Fibroblast of the aortic adventitia (primary cell): ENCODE measurements around the gene TNFAIP8L1. TPM values are rescaled to one million over a fixed set of nuclear protein-coding genes. Genes with fewer than 3 reads are reported as not detected.
A peak's percentile ranks its signal among the peaks of the same experiment; 100 is the strongest.

ENCODE experiments used
- DNase-seq: peaks from one replicate; pipeline ENCODE4 v3.0.0-alpha.2; 2010; ENCODE audit warnings: low read depth
- H3K4me3 ChIP-seq: 2 replicates; pipeline ENCODE4 v1.5.1; 2011; ENCODE audit warnings: low read depth, mild to moderate bottlenecking, control low read depth, low read length, moderate library complexity
- total RNA-seq: library from RNA; depleted of rRNA; stranded (reverse); fragments of >200 nt; gene quantifications from 2 replicates; pipeline ENCODE4 v1.2.3, GENCODE V29; 2012; ENCODE audit warnings: low replicate concordance
- TF ChIP-seq, protein P1 (sequence below): IDR thresholded peaks from 2 replicates; pipeline ENCODE4 v1.5.1; 2011; ENCODE audit warnings: mild to moderate bottlenecking, low read length, control low read depth, inconsistent platforms; ENCODE audit not compliant: insufficient read depth

The TNFAIP8L1 gene
- total RNA-seq, 1 donor = 2.3 TPM

GRCh38 chr19:4662812-4663211, 23.5 kb downstream of the TNFAIP8L1 start:
- no peak overlapping the region for H3K4me3 ChIP-seq
- no peak for DNase-seq
- TF ChIP-seq, protein P1, sequence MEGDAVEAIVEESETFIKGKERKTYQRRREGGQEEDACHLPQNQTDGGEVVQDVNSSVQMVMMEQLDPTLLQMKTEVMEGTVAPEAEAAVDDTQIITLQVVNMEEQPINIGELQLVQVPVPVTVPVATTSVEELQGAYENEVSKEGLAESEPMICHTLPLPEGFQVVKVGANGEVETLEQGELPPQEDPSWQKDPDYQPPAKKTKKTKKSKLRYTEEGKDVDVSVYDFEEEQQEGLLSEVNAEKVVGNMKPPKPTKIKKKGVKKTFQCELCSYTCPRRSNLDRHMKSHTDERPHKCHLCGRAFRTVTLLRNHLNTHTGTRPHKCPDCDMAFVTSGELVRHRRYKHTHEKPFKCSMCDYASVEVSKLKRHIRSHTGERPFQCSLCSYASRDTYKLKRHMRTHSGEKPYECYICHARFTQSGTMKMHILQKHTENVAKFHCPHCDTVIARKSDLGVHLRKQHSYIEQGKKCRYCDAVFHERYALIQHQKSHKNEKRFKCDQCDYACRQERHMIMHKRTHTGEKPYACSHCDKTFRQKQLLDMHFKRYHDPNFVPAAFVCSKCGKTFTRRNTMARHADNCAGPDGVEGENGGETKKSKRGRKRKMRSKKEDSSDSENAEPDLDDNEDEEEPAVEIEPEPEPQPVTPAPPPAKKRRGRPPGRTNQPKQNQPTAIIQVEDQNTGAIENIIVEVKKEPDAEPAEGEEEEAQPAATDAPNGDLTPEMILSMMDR = no peak

DNA sequence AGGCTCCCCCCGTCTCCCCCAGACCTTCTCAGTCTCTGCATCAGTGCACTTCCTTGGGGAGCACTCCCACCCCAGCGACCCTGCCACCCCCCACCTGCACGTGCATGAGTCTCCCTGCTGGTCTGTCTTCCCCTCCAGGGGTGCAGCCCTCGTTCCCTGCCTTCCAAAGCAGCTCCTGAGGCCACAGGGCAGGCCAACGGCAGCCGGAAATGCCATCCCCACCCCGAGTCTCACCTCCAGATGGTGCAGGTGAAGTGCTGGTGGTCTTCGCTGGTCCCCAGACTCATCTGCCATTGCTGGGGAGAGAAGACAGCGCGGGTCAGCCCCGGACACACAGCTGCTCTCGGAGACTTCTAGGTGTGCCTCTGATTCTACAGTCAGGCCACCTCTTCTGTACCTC, 25.3 kb downstream of the TNFAIP8L1 start:
- no peak overlapping the region for H3K4me3 ChIP-seq
- DNase-seq = no peak
- TF ChIP-seq, protein P1 = no peak

- peak within 1 kb of the TSS; percentile 85 for H3K4me3 ChIP-seq
- TF ChIP-seq, protein P1 = no peak
- DNase-seq = peak; percentile 83
Measured at GRCh38 chr19:4669723-4670480, 30.6 kb downstream of the TNFAIP8L1 start, which contains the start of gene MYDGF. Gene MYDGF (minus strand): TSS chr19:4670342. CDS start chr19:4670334, 8 bp downstream.

DNA sequence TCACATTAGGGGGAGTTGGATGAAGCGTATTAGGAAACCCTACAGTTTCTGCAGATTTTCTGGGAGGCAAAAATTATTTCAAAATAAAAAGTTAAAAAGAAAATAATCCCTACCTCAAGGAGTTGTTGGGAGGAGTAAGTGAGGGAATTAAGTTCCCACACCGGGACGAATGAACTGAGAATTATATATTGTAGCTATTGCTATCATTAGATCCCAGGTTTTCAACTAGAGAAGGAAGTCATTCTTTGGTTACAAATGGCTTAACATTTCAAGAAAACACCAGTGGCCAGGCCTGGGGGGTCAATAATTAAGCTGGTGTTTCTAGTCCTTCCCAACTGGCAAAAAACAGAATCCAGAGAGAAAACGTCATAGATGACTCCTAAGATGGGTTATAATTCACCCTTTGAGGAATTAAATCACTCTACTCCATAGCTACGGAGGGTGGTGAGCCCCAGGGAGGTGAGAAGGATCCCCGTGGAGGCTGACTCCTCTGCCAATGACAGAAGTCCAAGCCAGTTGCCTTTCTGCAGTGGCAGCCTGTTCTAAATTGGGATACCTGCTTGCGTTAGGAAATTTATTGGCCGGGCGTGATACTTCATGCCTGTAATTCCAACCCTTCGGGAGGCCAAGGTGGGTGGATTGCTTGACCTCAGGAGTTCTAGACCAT, 32.0 kb downstream of the TNFAIP8L1 start:
- no peak for DNase-seq
- H3K4me3 ChIP-seq = no peak overlapping the region
- TF ChIP-seq, protein P1 = no peak

GRCh38 chr19:4673216-4673615, 33.9 kb downstream of the TNFAIP8L1 start:
- no peak for DNase-seq
- no peak overlapping the region for H3K4me3 ChIP-seq
- TF ChIP-seq, protein P1 = no peak

GRCh38 chr19:4673726-4674125, 34.4 kb downstream of the TNFAIP8L1 start:
- no peak overlapping the region for H3K4me3 ChIP-seq
- DNase-seq = no peak
- TF ChIP-seq, protein P1 = no peak
